ENCODE measurements around the gene IQGAP3. TPM values are rescaled to one million over a fixed set of nuclear protein-coding genes. Genes with fewer than 3 reads are reported as not detected.

IQGAP3 gene
- total and polyA plus RNA-seq, 2 donors (not counting 1 experiment from before 2014, with no cell fraction given) = 0.07 to 0.12 TPM

- H3K27ac ChIP-seq (ENCODE audit: low read length in 2 of 2) = peak overlapping the region; percentile 60 to 72
- WGBS (ENCODE audit: insufficient coverage) = 54% methylated on average over 5 of the region's 5 CpGs
- peaks cover 86% of the 10 kb centered on the region for H3K79me2 ChIP-seq (ENCODE audit: control insufficient read depth, insufficient read depth, low read length)
- TF ChIP-seq CTCF (IDR thresholded peaks at IDR 0.05) (no peak), EZH2 (IDR thresholded peaks at IDR 0.05; ENCODE audit: borderline replicate concordance, insufficient read depth, low read depth, low read length, poor library complexity, severe bottlenecking) (no peak)
- peak; percentile 48 for ATAC-seq (ENCODE audit: low read depth)
- Mint-ChIP-seq H3K27me3 (no peaks in the 10 kb centered on the region), H3K27ac (peak overlapping the region; percentile 93), H3K4me3 (peak overlapping the region; percentile 70), H3K4me1 (peaks cover 60% of the 10 kb centered on the region), H3K9me3 (ENCODE audit: insufficient read depth) (no peaks in the 10 kb centered on the region)
- no peak overlapping the region for H3K9ac ChIP-seq (ENCODE audit: low read length)
- peak; percentile 64 for DNase-seq
- H3K9me3 ChIP-seq (ENCODE audit: control extremely low read depth in 1 of 3, control insufficient read depth in 2 of 3, insufficient read depth in 1 of 3, low read length in 2 of 3) = no peaks in the 10 kb centered on the region
- intact Hi-C loops (cut with micrococcal nuclease) = loop anchor here (2.0 kb wide), 2 partner anchors 101 to 119 kb away; partner anchors contain the start of gene GPATCH4
- H3K4me1 ChIP-seq (ENCODE audit: control insufficient read depth in 2 of 2, insufficient read depth in 2 of 2, low read length in 2 of 2) = peaks cover 22 to 47% of the 10 kb centered on the region in 2 donors
- peaks cover 93% of the 10 kb centered on the region for H4K20me1 ChIP-seq (ENCODE audit: control insufficient read depth, insufficient read depth, low read length, poor library complexity, severe bottlenecking)
- H3K27me3 ChIP-seq (replicated peaks in 1 of 4; ENCODE audit: control extremely low read depth in 1 of 4, control insufficient read depth in 3 of 4, insufficient read depth in 4 of 4, low read length in 3 of 4) = no peaks in the 10 kb centered on the region
- H3K4me3 ChIP-seq (ENCODE audit: control extremely low read depth in 1 of 5, extremely low read depth in 1 of 5, insufficient read depth in 1 of 5, low read depth in 2 of 5, low read length in 4 of 5) = no peak overlapping the region
- H2AFZ ChIP-seq (ENCODE audit: insufficient read depth, low read depth, low read length, poor library complexity, severe bottlenecking) = no peak overlapping the region
- POLR2A ChIA-PET = interaction anchor here (0.8 to 2.3 kb wide), 4 partner anchors 11 to 23 kb away, joined by 3 to 46 read pairs (median 16); partner anchors contain the start of gene MEF2D
- peaks cover 6 to 77% of the 10 kb centered on the region in 2 experiments for H3K36me3 ChIP-seq (replicated peaks in 1 of 2; ENCODE audit: control extremely low read depth in 1 of 2, control insufficient read depth in 1 of 2, extremely low read depth in 1 of 2, insufficient read depth in 2 of 2, low read length in 1 of 2)
- H3K4me2 ChIP-seq (replicated peaks; ENCODE audit: low read depth, low read length, poor library complexity, severe bottlenecking) = peak overlapping the region; percentile 63
- CTCF ChIA-PET = interaction anchor here (0.6 to 15.5 kb wide), 32 partner anchors 10 to 208 kb away, joined by 3 to 383 read pairs (median 9); partner anchors contain the start of genes MEF2D, NAXE and TTC24
Observed at GRCh38 chr1:156481527-156481926, 90.8 kb downstream of the IQGAP3 start.
